Measurements from ENCODE around the gene CDH23. TPM values are rescaled to one million over a fixed set of nuclear protein-coding genes. Genes with fewer than 3 reads are reported as not detected.

The CDH23 gene
- total RNA-seq, 6 donors from 2014 or later = 4.7 to 29.3 (median 10.4) TPM

DNA sequence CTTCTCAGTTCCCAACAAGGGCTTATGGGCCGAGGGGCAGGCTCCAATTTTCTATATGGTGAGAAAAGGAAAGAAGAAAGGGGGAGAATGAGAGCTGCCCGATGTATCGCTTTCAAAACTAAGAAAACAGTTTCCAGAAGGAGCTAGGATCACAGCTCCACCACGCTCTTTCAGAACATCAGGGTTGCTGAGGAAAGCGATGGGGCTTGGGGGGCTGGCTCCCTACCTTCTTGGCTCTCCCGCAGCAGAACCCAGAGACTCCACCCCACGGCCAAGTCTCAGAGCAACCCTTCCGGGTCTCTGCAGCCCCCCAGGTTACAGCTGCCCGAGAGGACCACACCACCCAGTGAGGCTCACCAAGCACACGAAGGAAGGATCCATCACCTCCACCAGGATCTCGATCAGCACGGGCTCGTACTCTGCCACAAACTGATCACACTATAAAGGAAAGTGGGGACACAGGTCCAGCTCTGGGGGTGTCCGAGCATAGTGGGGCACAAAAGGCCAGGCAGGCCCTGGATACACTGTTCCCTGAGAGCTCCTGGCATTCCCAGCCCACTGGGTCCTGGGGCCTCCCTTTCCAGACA lies 422.0 kb downstream of the CDH23 start:
- H3K27ac ChIP-seq = peak overlapping the region in 3 of 4 donors; percentile 37 to 77 (median 54)
- H3K27me3 ChIP-seq = no peaks in the 10 kb centered on the region
- no peaks in the 10 kb centered on the region for H3K9me3 ChIP-seq
- peaks cover 45 to 91% (median 82%) of the 10 kb centered on the region in 4 donors for H3K36me3 ChIP-seq
- H3K4me1 ChIP-seq = peaks cover 0 to 4% (median 1%) of the 10 kb centered on the region in 4 donors
- WGBS, 2 donors = 86 to 94% methylated on average over 14 of the region's 14 CpGs
- no peak overlapping the region for H3K4me3 ChIP-seq
- ATAC-seq (ENCODE audit: low FRiP score in 2 of 2) (no peak), DNase-seq (no peak)
- no peak for TF ChIP-seq EP300 (IDR thresholded peaks at IDR 0.05)
- no peak for TF ChIP-seq POLR2AphosphoS5 (IDR thresholded peaks at IDR 0.05)
- no peak for TF ChIP-seq POLR2A (IDR thresholded peaks at IDR 0.05)
- TF ChIP-seq, protein P1, sequence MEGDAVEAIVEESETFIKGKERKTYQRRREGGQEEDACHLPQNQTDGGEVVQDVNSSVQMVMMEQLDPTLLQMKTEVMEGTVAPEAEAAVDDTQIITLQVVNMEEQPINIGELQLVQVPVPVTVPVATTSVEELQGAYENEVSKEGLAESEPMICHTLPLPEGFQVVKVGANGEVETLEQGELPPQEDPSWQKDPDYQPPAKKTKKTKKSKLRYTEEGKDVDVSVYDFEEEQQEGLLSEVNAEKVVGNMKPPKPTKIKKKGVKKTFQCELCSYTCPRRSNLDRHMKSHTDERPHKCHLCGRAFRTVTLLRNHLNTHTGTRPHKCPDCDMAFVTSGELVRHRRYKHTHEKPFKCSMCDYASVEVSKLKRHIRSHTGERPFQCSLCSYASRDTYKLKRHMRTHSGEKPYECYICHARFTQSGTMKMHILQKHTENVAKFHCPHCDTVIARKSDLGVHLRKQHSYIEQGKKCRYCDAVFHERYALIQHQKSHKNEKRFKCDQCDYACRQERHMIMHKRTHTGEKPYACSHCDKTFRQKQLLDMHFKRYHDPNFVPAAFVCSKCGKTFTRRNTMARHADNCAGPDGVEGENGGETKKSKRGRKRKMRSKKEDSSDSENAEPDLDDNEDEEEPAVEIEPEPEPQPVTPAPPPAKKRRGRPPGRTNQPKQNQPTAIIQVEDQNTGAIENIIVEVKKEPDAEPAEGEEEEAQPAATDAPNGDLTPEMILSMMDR (IDR thresholded peaks at IDR 0.05) = no peak

DNA sequence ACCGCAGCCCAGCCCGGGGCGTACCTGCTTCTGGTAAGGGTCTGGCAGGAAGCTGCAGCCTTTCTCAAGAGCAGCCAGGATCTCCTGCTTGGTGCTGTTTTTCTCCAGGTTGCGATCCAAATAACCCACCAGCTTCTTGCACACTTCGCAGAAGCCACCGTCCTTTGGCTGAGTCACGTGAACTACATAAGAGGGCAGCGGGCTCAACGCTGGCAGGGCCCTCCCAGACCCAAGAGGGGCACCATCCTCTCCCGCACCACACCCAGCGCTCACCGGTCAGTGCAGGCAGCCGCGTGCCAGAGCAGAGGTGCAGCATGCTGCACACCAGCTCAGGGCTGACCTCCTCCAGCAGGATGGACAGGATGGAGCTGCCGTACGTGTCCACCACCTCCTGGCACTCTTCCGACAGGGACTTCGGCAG lies 422.7 kb downstream of the CDH23 start:
- no peaks in the 10 kb centered on the region for H3K9me3 ChIP-seq
- no peak for ATAC-seq (ENCODE audit: low FRiP score in 2 of 2)
- no peaks in the 10 kb centered on the region for H3K27me3 ChIP-seq
- TF ChIP-seq POLR2AphosphoS5 (IDR thresholded peaks at IDR 0.05) = no peak
- TF ChIP-seq, protein P1 (IDR thresholded peaks at IDR 0.05) = no peak
- no peak for TF ChIP-seq POLR2A (IDR thresholded peaks at IDR 0.05)
- no peak for TF ChIP-seq EP300 (IDR thresholded peaks at IDR 0.05)
- WGBS, 2 donors = 86 to 97% methylated on average over 13 to 18 of the region's 18 CpGs
- peak overlapping the region in 2 of 4 donors; percentile 37 to 77 for H3K27ac ChIP-seq
- H3K4me3 ChIP-seq = no peak overlapping the region
- DNase-seq = no peak
- H3K4me1 ChIP-seq = peaks cover 0 to 4% (median 1%) of the 10 kb centered on the region in 4 donors
- peaks cover 48 to 98% (median 89%) of the 10 kb centered on the region in 4 donors for H3K36me3 ChIP-seq

- H3K36me3 ChIP-seq = peaks cover 48 to 100% (median 92%) of the 10 kb centered on the region in 4 donors
- no peak for ATAC-seq (ENCODE audit: low FRiP score in 2 of 2)
Observed at GRCh38 chr10:71819985-71820384, 423.3 kb downstream of the CDH23 start.

DNA sequence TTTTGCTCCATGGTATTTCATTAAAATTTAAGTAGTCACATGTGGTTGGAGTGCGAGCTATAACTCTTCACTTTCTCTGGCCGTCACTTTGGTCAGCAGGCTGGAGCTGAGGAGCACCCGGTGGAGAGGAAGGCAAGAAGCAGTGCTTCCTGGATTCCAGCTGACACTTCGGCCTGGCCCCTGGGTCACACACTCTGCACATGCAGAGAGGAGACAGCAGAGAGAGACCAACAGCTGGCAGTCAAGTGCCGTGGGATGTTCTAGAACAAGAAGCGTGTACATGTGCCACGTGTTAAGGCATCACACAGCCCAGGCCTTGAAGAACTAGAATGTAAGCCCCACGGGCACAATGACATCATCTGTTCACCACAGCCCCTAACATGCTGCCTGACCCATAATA lies 424.2 kb downstream of the CDH23 start:
- no peaks in the 10 kb centered on the region for H3K27me3 ChIP-seq
- ATAC-seq (ENCODE audit: low FRiP score in 2 of 2) = no peak
- no peaks in the 10 kb centered on the region for H3K9me3 ChIP-seq
- TF ChIP-seq POLR2AphosphoS5 (IDR thresholded peaks at IDR 0.05) = no peak
- no peak for TF ChIP-seq POLR2A (IDR thresholded peaks at IDR 0.05)
- TF ChIP-seq EP300 (IDR thresholded peaks at IDR 0.05) = no peak
- TF ChIP-seq, protein P1 (IDR thresholded peaks at IDR 0.05) = no peak
- peaks cover 0 to 14% (median 5%) of the 10 kb centered on the region in 4 donors for H3K4me1 ChIP-seq
- no peak overlapping the region for H3K4me3 ChIP-seq
- DNase-seq = no peak
- 82 to 89% methylated on average over 8 of the region's 8 CpGs for WGBS, 2 donors
- H3K27ac ChIP-seq = no peak overlapping the region
- H3K36me3 ChIP-seq = peaks cover 49 to 100% (median 96%) of the 10 kb centered on the region in 4 donors

More at GRCh38 chr10:71819985-71820384, 423.3 kb downstream of the CDH23 start:
- 89 to 97% methylated on average over 3 to 6 of the region's 6 CpGs for WGBS, 2 donors
- H3K27me3 ChIP-seq = no peaks in the 10 kb centered on the region
- no peaks in the 10 kb centered on the region for H3K9me3 ChIP-seq
- no peak overlapping the region for H3K4me3 ChIP-seq
- peak overlapping the region in 1 of 4 donors; percentile 37 for H3K27ac ChIP-seq
- TF ChIP-seq POLR2A (IDR thresholded peaks at IDR 0.05) = no peak
- TF ChIP-seq, protein P1 (IDR thresholded peaks at IDR 0.05) = no peak
- TF ChIP-seq EP300 (IDR thresholded peaks at IDR 0.05) = no peak
- no peak for TF ChIP-seq POLR2AphosphoS5 (IDR thresholded peaks at IDR 0.05)
- H3K4me1 ChIP-seq = peaks cover 0 to 7% (median 3%) of the 10 kb centered on the region in 4 donors
- DNase-seq = no peak

Measured in upper lobe of left lung (tissue), 6 donors.